Measurements from ENCODE around the gene MRPL17. TPM values are rescaled to one million over a fixed set of nuclear protein-coding genes. Genes with fewer than 3 reads are reported as not detected.

MRPL17 gene
- total and polyA plus RNA-seq, 2 of the 13 experiments (the other 11 are each of a cell fraction or from before 2014, with no cell fraction given) = 59.4 to 90.0 TPM

DNA sequence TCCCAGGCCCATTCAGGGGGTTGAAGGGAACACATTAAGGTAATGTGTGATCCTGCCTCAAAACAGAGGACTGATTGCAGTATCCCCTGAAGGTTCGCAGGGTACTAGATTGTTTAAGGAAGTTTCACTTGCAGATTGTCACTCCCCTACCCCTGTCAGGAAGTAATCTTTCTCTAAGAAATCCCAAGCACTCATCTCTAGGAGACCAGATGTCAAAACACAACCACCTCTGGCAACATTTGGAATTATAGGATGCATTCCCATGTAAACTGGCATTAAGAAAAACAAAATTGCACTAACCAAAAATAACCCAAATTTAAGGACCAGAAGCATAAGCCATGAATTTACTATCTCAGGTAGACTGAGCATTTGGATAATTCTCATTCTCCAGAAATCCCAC, 1.6 kb downstream of the MRPL17 start (continued):
- no peak for TF ChIP-seq IKZF4 (CRISPR knock-in tag; IDR thresholded peaks at IDR 0.05; ENCODE audit: borderline replicate concordance, low read depth, not compliant biosample characterization)
- no peak for TF ChIP-seq ZNF274 (CRISPR knock-in tag; IDR thresholded peaks at IDR 0.05)

DNA sequence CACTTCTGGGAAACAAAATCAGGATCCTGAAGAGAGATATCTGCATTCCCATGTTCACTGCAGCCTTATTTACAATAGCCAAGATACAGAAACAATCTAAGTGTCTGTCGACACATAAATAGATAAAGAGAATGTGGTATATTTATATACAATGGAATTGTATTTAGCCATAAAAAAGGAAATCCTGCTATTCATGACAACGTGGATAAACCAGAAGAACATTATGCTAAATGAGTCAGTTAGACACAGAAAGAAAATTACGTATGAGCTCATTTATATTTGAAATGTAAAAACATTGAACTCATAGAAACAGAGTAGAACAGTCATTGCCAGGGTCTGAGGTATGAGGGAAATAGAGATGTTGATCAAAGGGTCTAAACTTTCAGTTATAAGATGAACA, 6.1 kb downstream of the MRPL17 start:
- H4K20me1 ChIP-seq (ENCODE audit: insufficient read depth, low read length) = no peaks in the 10 kb centered on the region; the same call in 1 of the 2 replicates
- H3K4me2 ChIP-seq (ENCODE audit: low read depth, low read length) = no peak overlapping the region
- BruUV-seq (replicated peaks) = no TSS peak
- intact Hi-C loops (cut with micrococcal nuclease; ENCODE audit: unreplicated experiment) = no loop called here
- no peaks in the 10 kb centered on the region for H3K9me3 ChIP-seq (ENCODE audit: low read length)
- ChIA-PET POLR2A (no interaction called here), CTCF (ENCODE audit: low intra/inter-chr PET ratio, low total read pairs) (no interaction called here)
- peaks cover 12% of the 10 kb centered on the region for H3K79me2 ChIP-seq (ENCODE audit: insufficient read depth, low read length)
- 64% methylated on average over 3 of the region's 3 CpGs for whole genome bisulfite sequencing (ENCODE audit: low lambda C conversion rate)
- TF ChIP-seq, protein P1, sequence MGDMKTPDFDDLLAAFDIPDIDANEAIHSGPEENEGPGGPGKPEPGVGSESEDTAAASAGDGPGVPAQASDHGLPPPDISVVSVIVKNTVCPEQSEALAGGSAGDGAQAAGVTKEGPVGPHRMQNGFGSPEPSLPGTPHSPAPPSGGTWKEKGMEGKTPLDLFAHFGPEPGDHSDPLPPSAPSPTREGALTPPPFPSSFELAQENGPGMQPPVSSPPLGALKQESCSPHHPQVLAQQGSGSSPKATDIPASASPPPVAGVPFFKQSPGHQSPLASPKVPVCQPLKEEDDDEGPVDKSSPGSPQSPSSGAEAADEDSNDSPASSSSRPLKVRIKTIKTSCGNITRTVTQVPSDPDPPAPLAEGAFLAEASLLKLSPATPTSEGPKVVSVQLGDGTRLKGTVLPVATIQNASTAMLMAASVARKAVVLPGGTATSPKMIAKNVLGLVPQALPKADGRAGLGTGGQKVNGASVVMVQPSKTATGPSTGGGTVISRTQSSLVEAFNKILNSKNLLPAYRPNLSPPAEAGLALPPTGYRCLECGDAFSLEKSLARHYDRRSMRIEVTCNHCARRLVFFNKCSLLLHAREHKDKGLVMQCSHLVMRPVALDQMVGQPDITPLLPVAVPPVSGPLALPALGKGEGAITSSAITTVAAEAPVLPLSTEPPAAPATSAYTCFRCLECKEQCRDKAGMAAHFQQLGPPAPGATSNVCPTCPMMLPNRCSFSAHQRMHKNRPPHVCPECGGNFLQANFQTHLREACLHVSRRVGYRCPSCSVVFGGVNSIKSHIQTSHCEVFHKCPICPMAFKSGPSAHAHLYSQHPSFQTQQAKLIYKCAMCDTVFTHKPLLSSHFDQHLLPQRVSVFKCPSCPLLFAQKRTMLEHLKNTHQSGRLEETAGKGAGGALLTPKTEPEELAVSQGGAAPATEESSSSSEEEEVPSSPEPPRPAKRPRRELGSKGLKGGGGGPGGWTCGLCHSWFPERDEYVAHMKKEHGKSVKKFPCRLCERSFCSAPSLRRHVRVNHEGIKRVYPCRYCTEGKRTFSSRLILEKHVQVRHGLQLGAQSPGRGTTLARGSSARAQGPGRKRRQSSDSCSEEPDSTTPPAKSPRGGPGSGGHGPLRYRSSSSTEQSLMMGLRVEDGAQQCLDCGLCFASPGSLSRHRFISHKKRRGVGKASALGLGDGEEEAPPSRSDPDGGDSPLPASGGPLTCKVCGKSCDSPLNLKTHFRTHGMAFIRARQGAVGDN (CRISPR knock-in tag; IDR thresholded peaks at IDR 0.05) = no peak
- no peak overlapping the region for H3K27ac ChIP-seq (ENCODE audit: extremely low read length, insufficient read depth, low read length)
- H2AFZ ChIP-seq (ENCODE audit: low read length) = no peak overlapping the region
- H3K27me3 ChIP-seq (ENCODE audit: control insufficient read depth in 1 of 2, insufficient read depth in 2 of 2, low read length in 2 of 2) = no peaks in the 10 kb centered on the region; a peak in 1 of 5 replicates
- DNase-seq (ENCODE audit: low spot score) (no peak), ATAC-seq (no peak), FAIRE-seq (no peak)
- peaks cover 11% of the 10 kb centered on the region for H3K4me1 ChIP-seq (ENCODE audit: insufficient read depth, low read length)
- no peak overlapping the region for H3K4me3 ChIP-seq (replicated peaks in 1 of 3; ENCODE audit: insufficient read depth in 1 of 3, low read depth in 2 of 3, low read length in 3 of 3)
- peaks cover 0 to 5% of the 10 kb centered on the region in 2 experiments; a peak in 2 of 5 replicates for H3K36me3 ChIP-seq (replicated peaks in 1 of 2; ENCODE audit: control insufficient read depth in 1 of 2, insufficient read depth in 2 of 2, low read length in 2 of 2)
- in situ Hi-C loops (cut with HindIII; ENCODE audit: extremely low pct_ligation_motif_present, low pct_unique_long_range_greater_than_20kb) = no loop called here
- no peak overlapping the region for H3K9ac ChIP-seq (ENCODE audit: insufficient read depth, low read depth, low read length)

All from HepG2 (cell line).